Activated T-helper 9 cell treated with anti-CD3 and anti-CD28 coated beads, Interleukin-2, amount 50 U/mL, for 16 hours (primary cell): ENCODE results near the gene PARG.
"Not testable (repeated sequence)": the region's sequence is repeated elsewhere in the genome, so short reads cannot be mapped to it uniquely, and the experiment has no call there.

Source experiments
- DNase-seq: peaks from one replicate; pipeline ENCODE4 v3.0.0-alpha.2; 2020; ENCODE audit warnings: low read depth

PARG gene

GRCh38 chr10:49827297-49827696 lies 114.5 kb downstream of the PARG start:
- no peak for DNase-seq

- DNase-seq: no peak
Observed at GRCh38 chr10:49819234-49819958, 122.4 kb downstream of the PARG start.

DNA sequence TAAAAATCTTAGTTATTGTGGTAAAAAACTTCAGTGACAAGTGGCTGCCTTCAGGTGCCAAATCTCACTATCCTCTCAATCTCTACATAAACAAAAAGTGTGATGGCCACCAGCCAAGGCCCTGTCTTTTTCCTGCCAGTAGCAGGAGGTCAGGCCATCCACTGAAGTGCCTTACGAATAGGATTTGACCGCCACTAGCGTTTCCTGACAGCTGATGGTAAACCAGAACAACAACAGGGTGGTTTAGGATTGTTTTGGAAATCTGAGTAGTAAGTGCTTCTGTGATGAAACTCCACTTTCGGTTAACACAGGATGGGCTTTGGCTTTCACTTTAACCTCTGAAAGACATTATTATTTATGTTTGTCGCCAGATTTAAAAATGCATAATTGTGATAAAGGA lies 124.0 kb downstream of the PARG start:
- DNase-seq: no peak

GRCh38 chr10:49803988-49804387 lies 137.8 kb downstream of the PARG start:
- DNase-seq: no peak

- DNase-seq: no peak
Observed at GRCh38 chr10:49798275-49798674, 143.6 kb downstream of the PARG start.

GRCh38 chr10:49791100-49791499 lies 150.7 kb downstream of the PARG start:
- DNase-seq: no peak

GRCh38 chr10:49784681-49785080 lies 157.1 kb downstream of the PARG start:
- no peak for DNase-seq

- DNase-seq: no peak
Observed at GRCh38 chr10:49783645-49784044, 158.2 kb downstream of the PARG start.

DNA sequence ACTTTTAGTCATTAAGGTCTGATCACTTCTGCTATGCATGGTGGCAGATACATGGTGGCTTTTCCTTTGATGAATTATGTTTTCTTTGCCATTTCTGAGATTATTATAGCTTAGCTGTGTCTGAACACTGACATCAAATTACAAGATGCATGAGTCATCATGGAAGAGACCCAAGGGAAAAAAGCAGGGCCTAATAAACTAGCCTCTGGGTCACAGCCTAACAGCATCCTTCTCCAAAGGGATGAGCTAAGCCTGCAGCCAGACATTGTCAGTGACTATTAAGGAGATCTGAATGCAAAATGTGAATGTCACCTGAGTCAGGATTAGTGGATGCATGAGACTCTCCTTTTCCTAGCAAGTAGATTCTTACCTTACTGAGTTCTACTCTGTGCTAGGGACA lies 160.6 kb downstream of the PARG start:
- DNase-seq: no peak

- no peak for DNase-seq
Observed at GRCh38 chr10:49778197-49778596, 163.6 kb downstream of the PARG start.

GRCh38 chr10:49776851-49777250 lies 165.0 kb downstream of the PARG start:
- DNase-seq: no peak

DNA sequence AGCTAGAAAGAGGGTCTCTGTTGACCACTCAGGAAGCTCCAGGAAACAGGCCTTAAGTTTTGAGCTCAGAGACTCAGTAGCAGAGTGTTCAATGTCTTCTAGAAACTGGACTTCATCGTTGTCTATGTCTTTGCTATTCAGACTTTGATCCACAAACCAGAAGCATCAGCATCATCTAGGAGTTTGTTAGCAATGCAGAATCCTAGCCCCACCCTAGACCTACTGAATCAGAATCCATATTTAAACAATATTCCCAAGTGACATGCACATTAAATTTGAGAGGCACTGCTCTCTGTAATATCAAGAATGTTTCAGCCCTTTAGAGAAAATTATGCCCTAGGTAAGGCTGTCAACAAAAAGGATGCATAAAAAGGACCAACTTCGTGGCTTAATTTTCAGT lies 166.8 kb downstream of the PARG start:
- DNase-seq: no peak

DNA sequence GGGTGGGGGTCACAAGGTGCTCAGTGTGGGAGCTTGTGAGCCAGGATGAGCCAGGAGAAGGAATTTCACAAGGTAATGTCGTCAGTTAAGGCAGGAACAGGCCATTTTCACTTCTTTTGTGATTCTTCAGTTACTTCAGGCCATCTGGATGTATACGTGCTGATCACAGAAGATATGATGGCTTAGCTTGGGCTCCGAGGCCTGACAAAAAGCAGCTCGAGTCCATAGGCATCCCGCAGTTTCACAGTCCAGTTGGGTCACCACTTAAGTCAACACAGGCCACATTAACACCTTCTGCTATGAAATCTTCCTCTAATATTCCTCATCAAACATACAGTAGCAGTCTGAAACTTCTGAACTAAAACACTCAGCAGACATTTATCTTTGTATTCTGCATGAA lies 168.9 kb downstream of the PARG start:
- not testable (repeated sequence) for DNase-seq

GRCh38 chr10:49771046-49771445 lies 170.8 kb downstream of the PARG start:
- not testable (repeated sequence) for DNase-seq

DNA sequence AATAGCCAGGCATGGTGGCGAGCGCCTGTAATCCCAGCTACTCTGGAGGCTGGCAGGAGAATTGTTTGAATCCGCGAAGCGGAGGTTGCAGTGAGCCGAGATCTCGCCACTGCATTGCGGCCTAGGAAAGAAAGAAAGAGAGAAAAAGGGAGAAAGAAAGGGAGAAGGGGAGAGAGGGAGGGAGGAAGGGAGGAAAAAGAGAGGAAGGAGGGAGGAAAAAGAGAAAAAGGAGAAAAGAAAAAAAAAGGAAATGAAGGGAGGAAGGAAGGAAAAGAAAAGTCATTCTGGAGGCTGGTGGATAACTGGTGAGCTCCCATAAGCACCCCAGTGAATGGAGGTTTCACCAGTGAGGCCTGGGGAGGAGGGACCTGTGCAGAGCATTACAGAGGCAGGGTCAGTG lies 172.1 kb downstream of the PARG start:
- DNase-seq: no peak

- no peak for DNase-seq
Observed at GRCh38 chr10:49768731-49769130, 173.1 kb downstream of the PARG start.

DNA sequence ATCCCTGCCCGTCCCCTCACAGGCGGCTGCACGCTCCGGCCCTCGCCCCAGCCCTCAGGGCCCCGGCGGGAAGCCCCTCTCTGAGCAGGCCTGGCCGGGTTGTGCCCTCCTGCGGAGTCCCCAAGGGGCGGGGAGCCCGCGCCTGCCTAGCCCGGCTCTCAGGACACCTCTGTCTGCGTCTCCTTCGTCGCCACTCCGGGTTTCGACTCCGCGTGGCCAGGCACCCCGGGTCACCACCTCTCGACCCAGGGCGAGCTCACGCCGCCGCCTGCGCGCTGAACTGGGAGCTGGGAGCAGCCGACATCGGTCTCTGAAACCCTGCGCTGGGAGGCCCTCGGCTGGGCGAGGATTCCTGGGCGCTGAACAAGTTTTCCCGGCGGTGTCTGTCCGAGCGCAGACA lies 173.5 kb downstream of the PARG start:
- no peak for DNase-seq
